Keratinocyte (primary cell): ENCODE data around the gene ADAM22. TPM values are rescaled to one million over a fixed set of nuclear protein-coding genes. Genes with fewer than 3 reads are reported as not detected.

Experiments
- DNase-seq: peaks from one replicate; pipeline ENCODE4 v3.0.0-alpha.2; 2011; ENCODE audit warnings: low read depth, missing footprints, low spot score
- FAIRE-seq: peaks from 2 replicates; lab custom pipeline; 2011; peaks lifted over from hg19 to GRCh38; lab: Jason Lieb, UNC
- H2AFZ ChIP-seq: 2 replicates; pipeline ENCODE4 v1.6.0; 2012; ENCODE audit warnings: low read length, control low read depth, inconsistent platforms; ENCODE audit not compliant: control insufficient read depth
- H3K27ac ChIP-seq: 2 replicates; pipeline ENCODE4 v1.5.1; 2011; ENCODE audit warnings: low read length; ENCODE audit not compliant: control insufficient read depth, insufficient read depth
- H3K27me3 ChIP-seq: 3 replicates; pipeline ENCODE4 v1.6.0; 2011; ENCODE audit warnings: low read length; ENCODE audit not compliant: control insufficient read depth, insufficient read depth; ENCODE audit errors: extremely low read depth
- H3K36me3 ChIP-seq, 2 experiments: 2 replicates in 1 of 2; 3 replicates in 1 of 2; pipeline ENCODE4 v1.5.1; 2011; ENCODE audit warnings: low read length in 2 of 2, mild to moderate bottlenecking in 1 of 2; ENCODE audit not compliant: control insufficient read depth in 2 of 2, insufficient read depth in 2 of 2; ENCODE audit errors: extremely low read depth in 1 of 2
- H3K4me1 ChIP-seq: 3 replicates; pipeline ENCODE4 v1.5.1; 2011; ENCODE audit warnings: low read length; ENCODE audit not compliant: control insufficient read depth, insufficient read depth; ENCODE audit errors: extremely low read depth
- H3K4me2 ChIP-seq: 3 replicates; pipeline ENCODE4 v1.6.0; 2011; ENCODE audit warnings: low read depth, low read length; ENCODE audit not compliant: control insufficient read depth, insufficient read depth; ENCODE audit errors: extremely low read depth
- H3K4me3 ChIP-seq, 3 experiments: fragments of 200-600 bp in 1 of 3; sonication (generic) in 1 of 3; 2 replicates in 2 of 3; 3 replicates in 1 of 3; pipeline ENCODE4 v1.5.1; 2011 to 2016; ENCODE audit warnings: low read length in 3 of 3, mild to moderate bottlenecking in 3 of 3, control low read depth in 2 of 3, inconsistent platforms in 1 of 3, low read depth in 1 of 3, mixed read lengths in 1 of 3, mixed run types in 1 of 3, moderate library complexity in 1 of 3; ENCODE audit not compliant: control insufficient read depth in 2 of 3, insufficient read depth in 2 of 3; ENCODE audit errors: extremely low read depth in 1 of 3
- H3K79me2 ChIP-seq: 2 replicates; pipeline ENCODE4 v1.6.0; 2012; ENCODE audit warnings: low read length; ENCODE audit not compliant: control insufficient read depth, insufficient read depth
- H3K9ac ChIP-seq: 3 replicates; pipeline ENCODE4 v1.6.0; 2011; ENCODE audit warnings: low read length; ENCODE audit not compliant: control insufficient read depth, insufficient read depth; ENCODE audit errors: extremely low read depth
- H3K9me1 ChIP-seq: 3 replicates; pipeline ENCODE4 v1.6.0; 2011; ENCODE audit warnings: low read length; ENCODE audit not compliant: control insufficient read depth, insufficient read depth; ENCODE audit errors: extremely low read depth
- H3K9me3 ChIP-seq: 2 replicates; pipeline ENCODE4 v1.5.1; 2012; ENCODE audit warnings: low read depth, low read length; ENCODE audit not compliant: control insufficient read depth
- H4K20me1 ChIP-seq: 3 replicates; pipeline ENCODE4 v1.6.0; 2011; ENCODE audit warnings: low read length; ENCODE audit not compliant: control insufficient read depth, insufficient read depth; ENCODE audit errors: extremely low read depth
- EZH2 ChIP-seq: IDR thresholded peaks from one replicate; pipeline ENCODE4 v1.6.1; 2012; ENCODE audit warnings: inconsistent platforms, mild to moderate bottlenecking, low read length, moderate library complexity
- dilution Hi-C: fragments of 300-500 bp; cut with MboI; formaldehyde crosslinking; loops from one replicate; pipeline ENCODE4 v1.7.0; 2020; ENCODE audit warnings: low sequenced_read_pairs; ENCODE audit not compliant: extremely low pct_ligation_motif_present
- polyA plus RNA-seq, 5 experiments: library from polyadenylated mRNA; depleted of rRNA in 3 of 5; stranded (reverse) in 3 of 5; stranded (forward) in 1 of 5; unstranded in 1 of 5; fragments of >200 nt; gene quantifications; 1 replicate in 1 of 5; 2 replicates in 3 of 5; 3 replicates in 1 of 5; pipeline versions ENCODE4 v1.2.1 to v1.2.3, GENCODE V29; 2011 to 2012; ENCODE audit warnings: missing spikeins in 2 of 5, low read depth in 1 of 5, low replicate concordance in 1 of 5
- TF ChIP-seq, protein P1 (sequence below), 3 experiments: IDR thresholded peaks in 1 of 3; conservative IDR thresholded peaks in 1 of 3; optimal IDR thresholded peaks in 1 of 3; 2 replicates in 2 of 3; 3 replicates in 1 of 3; pipeline versions ENCODE3 to v1.5.1; 2011; ENCODE audit warnings: low read length in 3 of 3, mild to moderate bottlenecking in 3 of 3, moderate library complexity in 2 of 3, control low read depth in 1 of 3, inconsistent platforms in 1 of 3; ENCODE audit not compliant: insufficient read depth in 2 of 3; ENCODE audit errors: extremely low read depth in 1 of 3

ADAM22 gene
- polyA plus RNA-seq, 1 donor (not counting 4 experiments of a cell fraction or from before 2014, with no cell fraction given) = 0.07 TPM

DNA sequence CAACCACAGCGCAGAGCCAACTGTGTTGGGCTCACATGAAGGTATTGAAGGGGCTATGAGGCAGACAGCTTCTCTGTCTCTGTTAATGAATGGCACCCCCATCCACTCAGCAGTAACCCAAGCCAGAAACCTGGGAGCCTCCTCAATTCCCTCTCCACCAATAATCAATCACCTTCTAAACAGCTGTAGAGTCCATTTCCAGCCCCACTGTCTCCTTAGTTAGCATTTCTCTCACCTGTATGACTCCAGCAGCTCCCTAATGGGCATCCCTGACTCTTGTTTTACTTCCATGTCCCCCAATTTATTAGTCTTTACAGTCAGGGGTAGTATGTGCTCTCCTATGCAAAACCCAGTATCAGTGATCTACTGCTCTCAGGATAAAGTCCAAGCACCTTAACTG is 278.9 kb downstream of the ADAM22 start:
- H2AFZ ChIP-seq = no peak overlapping the region
- H3K9me1 ChIP-seq = peaks cover 3% of the 10 kb centered on the region
- TF ChIP-seq EZH2 = no peak
- TF ChIP-seq, protein P1, sequence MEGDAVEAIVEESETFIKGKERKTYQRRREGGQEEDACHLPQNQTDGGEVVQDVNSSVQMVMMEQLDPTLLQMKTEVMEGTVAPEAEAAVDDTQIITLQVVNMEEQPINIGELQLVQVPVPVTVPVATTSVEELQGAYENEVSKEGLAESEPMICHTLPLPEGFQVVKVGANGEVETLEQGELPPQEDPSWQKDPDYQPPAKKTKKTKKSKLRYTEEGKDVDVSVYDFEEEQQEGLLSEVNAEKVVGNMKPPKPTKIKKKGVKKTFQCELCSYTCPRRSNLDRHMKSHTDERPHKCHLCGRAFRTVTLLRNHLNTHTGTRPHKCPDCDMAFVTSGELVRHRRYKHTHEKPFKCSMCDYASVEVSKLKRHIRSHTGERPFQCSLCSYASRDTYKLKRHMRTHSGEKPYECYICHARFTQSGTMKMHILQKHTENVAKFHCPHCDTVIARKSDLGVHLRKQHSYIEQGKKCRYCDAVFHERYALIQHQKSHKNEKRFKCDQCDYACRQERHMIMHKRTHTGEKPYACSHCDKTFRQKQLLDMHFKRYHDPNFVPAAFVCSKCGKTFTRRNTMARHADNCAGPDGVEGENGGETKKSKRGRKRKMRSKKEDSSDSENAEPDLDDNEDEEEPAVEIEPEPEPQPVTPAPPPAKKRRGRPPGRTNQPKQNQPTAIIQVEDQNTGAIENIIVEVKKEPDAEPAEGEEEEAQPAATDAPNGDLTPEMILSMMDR (optimal IDR thresholded peaks at IDR 0.05 in 1 of 3, IDR thresholded peaks at IDR 0.05 in 1 of 3, conservative IDR thresholded peaks at IDR 0.05 in 1 of 3; ENCODE audit: extremely low read depth in 1 of 3, insufficient read depth in 2 of 3, low read length in 3 of 3) = no peak
- no peaks in the 10 kb centered on the region for H3K9me3 ChIP-seq
- H3K4me2 ChIP-seq = no peak overlapping the region
- no peak overlapping the region for H3K9ac ChIP-seq
- DNase-seq (no peak), FAIRE-seq (no peak)
- dilution Hi-C loops = no loop called here
- H3K4me3 ChIP-seq = no peak overlapping the region
- H3K79me2 ChIP-seq = peaks cover 35% of the 10 kb centered on the region
- no peaks in the 10 kb centered on the region for H4K20me1 ChIP-seq
- no peak overlapping the region for H3K27ac ChIP-seq
- H3K4me1 ChIP-seq = peaks cover 2% of the 10 kb centered on the region
- peaks cover 26% of the 10 kb centered on the region in 2 experiments for H3K36me3 ChIP-seq
- H3K27me3 ChIP-seq = no peaks in the 10 kb centered on the region

DNA sequence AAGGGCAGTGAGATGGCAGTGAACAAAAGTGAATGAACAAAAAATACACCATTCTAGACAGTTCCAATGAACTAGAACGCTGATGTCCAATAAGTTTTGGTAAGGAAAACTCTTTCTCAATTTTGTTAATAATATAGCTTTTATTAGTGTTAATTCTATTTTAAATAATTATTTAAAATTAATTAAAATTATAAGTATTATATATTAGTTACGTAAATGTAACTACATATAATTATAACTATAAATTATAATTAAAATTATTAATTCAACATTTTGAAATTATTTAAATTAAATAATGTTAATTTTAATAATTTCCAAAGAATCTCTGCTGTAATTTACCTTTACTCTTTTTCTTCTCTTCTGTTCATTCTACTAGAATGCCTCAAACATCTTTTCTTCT is 280.4 kb downstream of the ADAM22 start:
- Histone ChIP-seq H4K20me1 (peaks cover 3% of the 10 kb centered on the region), H3K9me3 (no peaks in the 10 kb centered on the region), H3K79me2 (peaks cover 51% of the 10 kb centered on the region), H2AFZ (no peak overlapping the region), H3K9me1 (peaks cover 3% of the 10 kb centered on the region), H3K4me2 (no peak overlapping the region), H3K27me3 (no peaks in the 10 kb centered on the region), H3K36me3 (peaks cover 23 to 26% of the 10 kb centered on the region in 2 experiments), H3K4me1 (peaks cover 11% of the 10 kb centered on the region), H3K4me3 (no peak overlapping the region), H3K27ac (no peak overlapping the region), H3K9ac (no peak overlapping the region)
- FAIRE-seq (no peak), DNase-seq (no peak)
- dilution Hi-C loops = no loop called here
- TF ChIP-seq, protein P1 (optimal IDR thresholded peaks at IDR 0.05 in 1 of 3, IDR thresholded peaks at IDR 0.05 in 1 of 3, conservative IDR thresholded peaks at IDR 0.05 in 1 of 3; ENCODE audit: extremely low read depth in 1 of 3, insufficient read depth in 2 of 3, low read length in 3 of 3) = no peak
- no peak for TF ChIP-seq EZH2
